Measurements from ENCODE around the gene TLR9. TPM values are rescaled to one million over a fixed set of nuclear protein-coding genes. Genes with fewer than 3 reads are reported as not detected.
"Not testable (repeated sequence)": the region's sequence is repeated elsewhere in the genome, so short reads cannot be mapped to it uniquely, and the experiment has no call there.

Gene TLR9, protein sequence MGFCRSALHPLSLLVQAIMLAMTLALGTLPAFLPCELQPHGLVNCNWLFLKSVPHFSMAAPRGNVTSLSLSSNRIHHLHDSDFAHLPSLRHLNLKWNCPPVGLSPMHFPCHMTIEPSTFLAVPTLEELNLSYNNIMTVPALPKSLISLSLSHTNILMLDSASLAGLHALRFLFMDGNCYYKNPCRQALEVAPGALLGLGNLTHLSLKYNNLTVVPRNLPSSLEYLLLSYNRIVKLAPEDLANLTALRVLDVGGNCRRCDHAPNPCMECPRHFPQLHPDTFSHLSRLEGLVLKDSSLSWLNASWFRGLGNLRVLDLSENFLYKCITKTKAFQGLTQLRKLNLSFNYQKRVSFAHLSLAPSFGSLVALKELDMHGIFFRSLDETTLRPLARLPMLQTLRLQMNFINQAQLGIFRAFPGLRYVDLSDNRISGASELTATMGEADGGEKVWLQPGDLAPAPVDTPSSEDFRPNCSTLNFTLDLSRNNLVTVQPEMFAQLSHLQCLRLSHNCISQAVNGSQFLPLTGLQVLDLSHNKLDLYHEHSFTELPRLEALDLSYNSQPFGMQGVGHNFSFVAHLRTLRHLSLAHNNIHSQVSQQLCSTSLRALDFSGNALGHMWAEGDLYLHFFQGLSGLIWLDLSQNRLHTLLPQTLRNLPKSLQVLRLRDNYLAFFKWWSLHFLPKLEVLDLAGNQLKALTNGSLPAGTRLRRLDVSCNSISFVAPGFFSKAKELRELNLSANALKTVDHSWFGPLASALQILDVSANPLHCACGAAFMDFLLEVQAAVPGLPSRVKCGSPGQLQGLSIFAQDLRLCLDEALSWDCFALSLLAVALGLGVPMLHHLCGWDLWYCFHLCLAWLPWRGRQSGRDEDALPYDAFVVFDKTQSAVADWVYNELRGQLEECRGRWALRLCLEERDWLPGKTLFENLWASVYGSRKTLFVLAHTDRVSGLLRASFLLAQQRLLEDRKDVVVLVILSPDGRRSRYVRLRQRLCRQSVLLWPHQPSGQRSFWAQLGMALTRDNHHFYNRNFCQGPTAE
- total RNA-seq (2022), result 0.14 and 0.27 TPM in 2 replicates
- not detected for Bru-seq, nascent RNA
- BruChase-seq, experiment 1, labeled RNA remaining after a 6-hour chase, result percentile 23 among the genes with signal in this experiment
- percentile 27 among the genes with signal in this experiment for BruChase-seq, experiment 2, labeled RNA remaining after a 2-hour chase
- long read RNA-seq, result 0 reads

- no peak within 1 kb of the TSS for H3K27ac Mint-ChIP-seq (ENCODE audit: unreplicated experiment)
- H3K9me3 Mint-ChIP-seq (ENCODE audit: low read depth, unreplicated experiment), result no peaks in the 10 kb centered on the region
- CTCF ChIA-PET, result interaction anchor here (0.8 kb wide), 1 partner anchor 99 kb away, joined by 3 read pairs; no protein-coding TSS in a partner anchor
- H3K4me3 Mint-ChIP-seq (ENCODE audit: low read depth, unreplicated experiment), result no peak within 1 kb of the TSS
- no peak for TF ChIP-seq CTCF (IDR thresholded peaks at IDR 0.05; ENCODE audit: unreplicated experiment)
- no peaks in the 10 kb centered on the region for H3K27me3 Mint-ChIP-seq (ENCODE audit: unreplicated experiment)
- intact Hi-C loops (cut with micrococcal nuclease; ENCODE audit: unreplicated experiment), result no loop called here
- no peak for DNase-seq
- no peaks in the 10 kb centered on the region for H3K4me1 Mint-ChIP-seq (ENCODE audit: low read depth, unreplicated experiment)
- peaks cover 7% of the 10 kb centered on the region for H3K36me3 Mint-ChIP-seq (ENCODE audit: insufficient read depth, unreplicated experiment)
- no TSS peak for BruUV-seq (replicated peaks)
Measured at GRCh38 chr3:52225452-52226228, at the start of gene TLR9. TLR9 (minus strand) TSS chr3:52225645; CDS start chr3:52225529, 116 bp downstream.

- H3K9me3 Mint-ChIP-seq (ENCODE audit: low read depth, unreplicated experiment); H3K27me3 Mint-ChIP-seq (ENCODE audit: unreplicated experiment); CTCF ChIA-PET; H3K27ac Mint-ChIP-seq (ENCODE audit: unreplicated experiment); DNase-seq; BruUV-seq (replicated peaks): not testable (repeated sequence)
- intact Hi-C loops (cut with micrococcal nuclease; ENCODE audit: unreplicated experiment), result loop anchor here (5.0 kb wide), 1 partner anchor 37 kb away; the partner anchor contains the start of gene TWF2
- peak overlapping the region; percentile 99 for H3K4me3 Mint-ChIP-seq (ENCODE audit: low read depth, unreplicated experiment)
- peaks cover 84% of the 10 kb centered on the region for H3K36me3 Mint-ChIP-seq (ENCODE audit: insufficient read depth, unreplicated experiment)
- H3K4me1 Mint-ChIP-seq (ENCODE audit: low read depth, unreplicated experiment), result peaks cover 40% of the 10 kb centered on the region
Measured at GRCh38 chr3:52274781-52275180, 49.3 kb upstream of the TLR9 start.

DNA sequence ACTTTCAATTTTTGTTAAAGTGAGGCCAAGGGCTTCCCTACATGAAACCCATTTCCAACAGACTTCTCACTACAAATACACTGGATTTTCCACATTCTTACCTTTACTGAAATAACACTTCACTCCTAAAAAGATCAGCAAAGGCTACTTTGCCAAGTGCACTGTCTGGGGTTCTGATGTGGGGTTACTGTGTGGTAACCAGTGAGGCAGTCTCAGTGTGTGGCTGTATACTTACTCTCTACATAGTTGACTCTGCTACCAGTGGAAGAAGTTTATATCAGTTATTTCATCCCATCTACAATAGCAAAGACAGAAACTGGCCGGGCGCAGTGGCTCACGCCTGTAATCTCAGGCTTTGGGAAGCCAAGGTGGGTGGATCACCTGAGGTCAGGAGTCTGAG, 47.4 kb upstream of the TLR9 start:
- Mint-ChIP-seq H3K27me3 (ENCODE audit: unreplicated experiment) (no peaks in the 10 kb centered on the region), H3K4me1 (ENCODE audit: low read depth, unreplicated experiment) (peaks cover 37% of the 10 kb centered on the region), H3K9me3 (ENCODE audit: low read depth, unreplicated experiment) (no peaks in the 10 kb centered on the region), H3K27ac (ENCODE audit: unreplicated experiment) (no peak overlapping the region), H3K36me3 (ENCODE audit: insufficient read depth, unreplicated experiment) (peaks cover 75% of the 10 kb centered on the region), H3K4me3 (ENCODE audit: low read depth, unreplicated experiment) (no peak overlapping the region)
- intact Hi-C loops (cut with micrococcal nuclease; ENCODE audit: unreplicated experiment), result no loop called here
- CTCF ChIA-PET, result no interaction called here
- DNase-seq, result no peak
- no peak for TF ChIP-seq CTCF (IDR thresholded peaks at IDR 0.05; ENCODE audit: unreplicated experiment)
- BruUV-seq (replicated peaks), result no TSS peak

DNA sequence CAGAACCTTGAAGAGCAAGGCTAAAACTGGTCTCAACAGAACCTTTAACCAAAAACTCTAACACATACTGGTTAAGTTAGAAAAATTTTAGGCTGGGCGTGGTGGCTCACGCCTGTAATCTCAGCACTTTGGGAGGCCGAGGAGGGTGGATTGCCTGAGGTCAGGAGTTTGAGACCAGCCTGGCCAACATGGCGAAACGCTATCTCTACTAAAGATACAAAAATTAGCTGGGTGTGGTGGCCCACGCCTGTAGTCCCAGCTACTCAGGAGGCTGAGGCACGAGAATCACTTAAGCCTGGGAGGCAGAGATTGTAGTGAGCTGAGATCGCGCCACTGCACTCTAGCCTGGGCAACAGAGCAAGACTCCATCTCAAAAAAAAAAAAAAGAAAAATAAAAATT, 46.7 kb upstream of the TLR9 start:
- H3K4me1 Mint-ChIP-seq (ENCODE audit: low read depth, unreplicated experiment), result peaks cover 41% of the 10 kb centered on the region
- H3K4me3 Mint-ChIP-seq (ENCODE audit: low read depth, unreplicated experiment); DNase-seq; intact Hi-C loops (cut with micrococcal nuclease; ENCODE audit: unreplicated experiment); H3K27ac Mint-ChIP-seq (ENCODE audit: unreplicated experiment); H3K9me3 Mint-ChIP-seq (ENCODE audit: low read depth, unreplicated experiment); H3K27me3 Mint-ChIP-seq (ENCODE audit: unreplicated experiment); BruUV-seq (replicated peaks): not testable (repeated sequence)
- peaks cover 74% of the 10 kb centered on the region for H3K36me3 Mint-ChIP-seq (ENCODE audit: insufficient read depth, unreplicated experiment)
- CTCF ChIA-PET, result interaction anchor here (0.7 kb wide), 1 partner anchor 74 kb away, joined by 3 read pairs; the partner anchor contains the start of gene ALAS1
